Activated T-helper 9 cell treated with anti-CD3 and anti-CD28 coated beads, Interleukin-2, amount 50 U/mL, for 16 hours (primary cell): ENCODE data around the gene ATAT1.
A peak's percentile ranks its signal among the peaks of the same experiment; 100 is the strongest.

Experiments
- DNase-seq: peaks from one replicate; pipeline ENCODE4 v3.0.0-alpha.2; 2020; ENCODE audit warnings: low read depth

The ATAT1 gene

GRCh38 chr6:30626484-30627366 lies at the start of gene ATAT1:
ATAT1 (plus strand) TSS chr6:30626874.
- DNase-seq = peak; percentile 83

DNA sequence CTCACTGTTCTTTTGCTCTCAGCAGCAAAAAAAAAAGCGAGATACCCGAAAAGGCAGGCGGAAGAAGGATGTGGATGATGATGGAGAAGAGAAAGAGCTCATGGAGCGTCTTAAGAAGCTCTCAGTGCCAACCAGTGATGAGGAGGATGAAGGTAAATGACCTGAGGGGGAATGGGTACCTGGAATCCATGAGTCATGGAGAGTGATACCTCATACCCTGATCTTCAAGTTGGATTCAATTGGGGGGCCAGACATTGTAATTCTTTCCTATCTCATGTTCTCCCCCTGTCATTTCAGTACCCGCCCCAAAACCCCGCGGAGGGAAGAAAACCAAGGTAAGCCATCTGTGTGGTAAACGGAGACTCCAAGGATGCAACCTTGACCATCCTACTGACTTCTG lies 48.6 kb upstream of the ATAT1 start:
- DNase-seq = no peak

- no peak for DNase-seq
Observed at GRCh38 chr6:30583921-30584320, 42.8 kb upstream of the ATAT1 start.

- no peak for DNase-seq
Observed at GRCh38 chr6:30589754-30590358, 36.8 kb upstream of the ATAT1 start.

- no peak for DNase-seq
Observed at GRCh38 chr6:30590509-30590908, 36.2 kb upstream of the ATAT1 start.

- DNase-seq = no peak
Observed at GRCh38 chr6:30591008-30591407, 35.7 kb upstream of the ATAT1 start.

- DNase-seq = no peak
Observed at GRCh38 chr6:30592287-30592686, 34.4 kb upstream of the ATAT1 start.

DNA sequence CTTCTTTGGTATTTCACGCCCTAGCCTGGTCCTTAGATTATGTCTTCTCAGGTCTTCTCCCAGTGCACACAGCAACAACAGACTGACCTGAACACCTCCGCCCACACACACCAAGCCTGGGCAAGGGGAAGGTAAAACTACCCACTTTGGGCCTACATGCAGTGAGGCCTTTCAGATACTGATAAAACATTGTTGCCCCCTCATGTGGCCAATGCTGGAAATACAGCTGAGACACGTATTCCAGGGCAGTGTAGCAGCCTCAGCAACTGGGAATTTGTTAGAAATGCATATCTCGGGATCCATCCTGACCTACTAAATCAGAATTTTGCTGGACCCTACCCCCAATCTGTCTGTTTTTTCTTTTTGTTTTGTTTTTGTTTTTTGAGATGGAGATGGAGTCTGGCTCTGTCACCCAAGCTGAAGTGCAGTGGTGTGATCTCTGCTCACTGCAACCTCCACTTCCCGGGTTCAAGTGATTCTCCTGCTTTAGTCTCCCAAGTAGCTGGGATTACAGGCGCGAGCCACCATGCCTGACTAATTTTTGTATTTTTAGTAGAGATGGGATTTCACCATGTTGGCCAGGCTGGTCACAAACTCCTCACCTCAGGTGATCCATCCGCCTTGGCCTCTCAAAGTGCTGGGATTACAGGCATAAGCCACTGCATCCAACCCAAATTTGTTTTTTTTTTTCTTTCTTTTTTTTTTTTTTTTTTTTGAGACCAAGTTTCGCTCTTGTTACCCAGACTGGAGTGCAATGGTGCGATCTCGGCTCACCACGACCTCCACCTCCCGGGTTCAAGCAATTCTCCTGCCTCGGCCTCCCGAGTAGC lies 29.1 kb upstream of the ATAT1 start:
- DNase-seq = peak; percentile 60

DNA sequence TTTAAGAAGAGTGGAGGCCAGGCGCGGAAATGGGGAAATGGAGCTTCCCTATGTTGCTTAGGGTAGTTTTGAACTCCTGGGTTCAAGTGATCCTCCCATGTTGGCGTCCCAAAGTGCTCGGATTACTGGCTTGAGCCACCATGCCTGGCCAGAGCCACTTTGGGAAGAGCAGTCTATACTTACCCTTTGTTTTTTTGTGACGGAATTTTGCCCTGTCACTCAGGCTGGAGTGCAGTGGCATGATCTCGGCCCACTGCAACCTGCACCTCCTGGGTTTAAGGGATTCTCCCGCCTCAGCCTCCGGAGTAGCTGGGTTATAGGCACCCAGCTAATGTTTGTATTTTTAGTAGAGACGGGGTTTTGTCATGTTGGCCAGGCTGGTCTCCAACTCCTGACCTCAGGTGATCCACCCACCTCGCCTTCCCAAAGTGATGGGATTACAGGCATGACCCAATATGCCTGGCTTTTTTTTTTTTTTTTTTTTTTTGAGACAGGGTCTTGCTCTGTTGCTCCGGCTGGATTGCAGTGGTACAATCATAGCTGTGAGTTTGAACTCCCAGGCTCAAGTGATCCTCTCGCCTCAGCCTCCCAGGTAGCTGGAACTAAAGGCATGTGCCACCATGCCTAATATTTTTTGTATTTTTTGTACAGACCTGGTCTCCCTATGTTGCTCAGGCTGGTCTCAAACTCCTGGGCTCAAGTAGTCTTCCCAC lies 27.6 kb upstream of the ATAT1 start:
- no peak for DNase-seq

- DNase-seq = no peak
Observed at GRCh38 chr6:30599625-30600324, 26.9 kb upstream of the ATAT1 start.

DNA sequence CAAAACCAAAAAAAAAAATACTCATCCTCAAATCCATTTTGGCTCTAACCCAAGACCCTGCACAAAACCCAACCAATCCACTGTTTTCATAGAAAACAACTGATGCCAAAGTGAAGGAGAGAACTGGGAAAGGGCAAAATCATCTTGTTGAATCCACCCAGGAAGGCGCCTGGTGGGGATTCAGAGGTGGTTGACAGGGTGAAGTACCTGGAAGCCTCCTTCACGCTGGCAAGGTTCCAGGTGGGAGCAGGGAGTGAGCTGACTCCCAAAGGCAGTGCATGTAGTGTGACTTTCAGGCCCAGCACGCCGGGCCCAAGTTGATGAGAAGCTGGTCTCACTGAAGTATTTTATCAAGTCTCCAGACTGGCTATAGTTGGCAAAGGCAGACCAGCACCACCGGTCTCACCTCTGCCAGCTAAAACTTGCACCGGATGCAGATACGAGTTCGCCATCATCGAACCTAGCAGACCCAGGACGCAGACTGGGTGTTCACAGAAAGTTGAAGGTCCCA lies 26.2 kb upstream of the ATAT1 start:
- DNase-seq = no peak

DNA sequence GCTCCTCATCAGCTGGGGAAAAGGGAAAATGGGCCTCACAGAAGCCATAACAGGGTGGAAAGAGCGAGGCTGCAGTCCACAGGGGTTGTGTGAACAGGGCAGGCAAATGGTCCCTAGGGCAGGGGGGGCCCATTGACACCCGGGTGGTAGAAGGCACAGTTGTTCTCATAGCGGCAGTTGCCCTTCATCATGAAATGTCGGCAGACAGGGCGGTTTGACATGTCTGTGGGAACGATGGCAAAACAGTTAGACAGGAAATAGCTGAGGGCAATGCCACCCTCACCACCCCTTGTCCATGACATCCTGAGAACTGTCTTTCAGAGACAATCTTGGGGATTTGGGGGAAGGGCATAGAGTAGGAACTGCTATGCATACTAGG lies 25.2 kb upstream of the ATAT1 start:
- DNase-seq = no peak

GRCh38 chr6:30601815-30602641 lies 24.6 kb upstream of the ATAT1 start:
- no peak for DNase-seq

DNA sequence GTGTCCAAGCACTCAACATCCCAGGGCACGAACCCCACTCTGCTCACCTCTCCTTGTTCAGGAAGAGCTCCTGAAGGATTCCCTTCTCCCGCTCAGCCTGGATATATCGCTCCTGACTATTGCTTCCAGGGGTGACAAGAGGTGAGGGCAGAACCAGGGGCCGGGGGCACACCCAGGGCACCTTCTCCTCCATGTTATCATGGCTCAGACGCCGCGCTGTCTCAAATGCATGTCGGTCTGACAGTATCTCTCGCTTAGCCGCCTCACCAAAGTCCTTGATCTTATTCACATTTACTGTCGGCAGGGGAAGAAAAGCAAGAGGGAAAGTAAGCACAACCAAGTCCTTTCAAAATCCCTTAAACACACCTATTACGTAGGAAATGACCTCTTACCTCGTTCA lies 22.7 kb upstream of the ATAT1 start:
- no peak for DNase-seq

DNA sequence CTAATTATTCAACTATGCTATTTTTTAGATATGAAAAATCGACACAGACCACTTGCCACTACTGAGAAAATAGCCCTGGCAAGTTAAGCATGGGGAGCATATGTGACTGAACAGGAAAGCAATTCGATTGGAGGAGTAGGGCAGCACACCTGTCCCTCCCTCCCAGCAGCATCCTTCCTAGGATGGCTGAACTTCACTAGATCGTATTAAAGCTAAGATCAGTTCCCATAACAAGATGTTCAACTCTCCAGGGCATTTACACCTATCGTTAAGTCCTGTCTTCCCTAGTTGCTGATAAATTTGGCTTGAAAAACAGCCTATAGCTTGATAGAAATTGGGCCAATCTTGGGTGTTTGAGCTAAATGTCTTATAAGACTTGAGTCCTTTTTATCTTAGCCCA lies 16.6 kb upstream of the ATAT1 start:
- no peak for DNase-seq

DNA sequence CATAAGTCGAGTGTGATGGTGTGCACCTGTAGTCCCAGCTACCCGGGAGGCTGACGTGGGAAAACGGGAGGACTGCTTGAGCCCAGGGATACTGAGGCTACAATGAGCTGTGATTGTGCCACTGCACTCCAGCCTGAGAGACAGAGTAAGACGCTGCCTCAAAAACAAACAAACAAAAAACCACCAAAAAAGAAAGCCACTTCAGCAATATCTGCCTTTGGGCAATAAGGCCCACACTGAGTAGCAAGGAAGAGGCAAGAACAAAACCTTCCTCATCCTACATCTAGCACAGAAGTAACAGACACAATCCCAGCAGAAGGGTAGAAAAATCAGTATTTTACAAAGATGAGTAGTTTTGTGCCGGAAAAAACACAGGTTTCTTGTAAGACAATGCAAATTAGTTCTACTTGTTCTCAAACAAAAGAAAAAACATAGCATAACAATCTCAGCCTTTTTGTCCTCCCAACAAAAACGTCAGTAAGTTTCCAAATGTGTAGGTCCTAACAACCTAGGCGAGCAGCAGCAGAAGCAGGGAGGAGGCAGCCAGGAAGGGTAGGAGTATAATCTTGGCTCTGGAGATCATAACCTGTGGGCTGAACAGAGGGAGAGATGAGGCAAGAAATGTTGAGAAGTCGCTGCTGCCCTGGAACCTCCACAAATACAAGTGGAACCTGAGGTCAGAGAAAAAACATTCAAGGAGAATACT lies 15.4 kb upstream of the ATAT1 start:
- no peak for DNase-seq

DNA sequence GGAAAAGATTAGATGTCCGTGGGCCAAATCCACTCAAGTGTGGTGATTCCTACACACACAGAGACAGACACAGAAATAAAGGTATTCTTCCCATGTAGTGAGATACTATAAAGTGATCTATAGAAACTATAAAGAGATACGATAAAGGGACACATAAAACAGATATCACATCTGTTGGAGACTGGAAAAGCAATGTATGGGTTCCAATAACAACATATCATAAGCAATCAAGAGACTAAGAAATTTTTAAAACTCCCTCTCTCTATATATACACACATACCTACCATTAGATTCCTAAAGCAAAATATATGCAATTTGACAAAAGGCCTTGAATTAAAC lies 14.8 kb upstream of the ATAT1 start:
- DNase-seq = no peak

DNA sequence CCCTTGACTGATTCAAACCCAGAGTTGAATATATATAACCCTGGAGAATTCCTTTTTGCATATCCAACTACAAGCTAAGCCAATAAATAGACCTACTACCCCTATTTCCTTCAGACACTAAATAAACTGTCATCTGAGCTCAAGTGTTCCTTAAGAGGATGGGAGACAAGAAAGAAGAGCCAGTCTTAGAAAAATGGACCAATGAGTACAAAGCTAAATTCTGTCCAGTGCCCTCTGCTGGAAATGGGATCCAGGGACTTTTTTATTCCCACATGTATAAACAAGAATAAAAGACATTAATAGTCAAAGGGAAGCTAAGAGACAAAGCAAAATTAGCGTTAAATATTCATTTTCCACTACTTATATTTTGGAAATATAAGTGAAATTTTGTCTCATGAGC lies 14.5 kb upstream of the ATAT1 start:
- DNase-seq = no peak

GRCh38 chr6:30612687-30613248 lies 13.9 kb upstream of the ATAT1 start:
- no peak for DNase-seq
